Activated CD4-positive, alpha-beta T cell treated with anti-CD3 and anti-CD28 coated beads, Interleukin-2, amount 50 U/mL, for 4 hours (primary cell): Measurements from ENCODE around the gene TCF7L1.
"Not testable (repeated sequence)": the region's sequence is repeated elsewhere in the genome, so short reads cannot be mapped to it uniquely, and the experiment has no call there.

Experiments used
- DNase-seq, 2 experiments: peaks; one replicate each; pipeline ENCODE4 v3.0.0-alpha.2; 2020

Gene TCF7L1, protein sequence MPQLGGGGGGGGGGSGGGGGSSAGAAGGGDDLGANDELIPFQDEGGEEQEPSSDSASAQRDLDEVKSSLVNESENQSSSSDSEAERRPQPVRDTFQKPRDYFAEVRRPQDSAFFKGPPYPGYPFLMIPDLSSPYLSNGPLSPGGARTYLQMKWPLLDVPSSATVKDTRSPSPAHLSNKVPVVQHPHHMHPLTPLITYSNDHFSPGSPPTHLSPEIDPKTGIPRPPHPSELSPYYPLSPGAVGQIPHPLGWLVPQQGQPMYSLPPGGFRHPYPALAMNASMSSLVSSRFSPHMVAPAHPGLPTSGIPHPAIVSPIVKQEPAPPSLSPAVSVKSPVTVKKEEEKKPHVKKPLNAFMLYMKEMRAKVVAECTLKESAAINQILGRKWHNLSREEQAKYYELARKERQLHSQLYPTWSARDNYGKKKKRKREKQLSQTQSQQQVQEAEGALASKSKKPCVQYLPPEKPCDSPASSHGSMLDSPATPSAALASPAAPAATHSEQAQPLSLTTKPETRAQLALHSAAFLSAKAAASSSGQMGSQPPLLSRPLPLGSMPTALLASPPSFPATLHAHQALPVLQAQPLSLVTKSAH

GRCh38 chr2:85132834-85133637 lies at the start of gene TCF7L1:
TSS of gene TCF7L1 (plus strand) at chr2:85133392. CDS start at chr2:85133685, 293 bp downstream.
- DNase-seq: no peak

GRCh38 chr2:85085563-85085962 lies 47.6 kb upstream of the TCF7L1 start:
- DNase-seq: no peak

DNA sequence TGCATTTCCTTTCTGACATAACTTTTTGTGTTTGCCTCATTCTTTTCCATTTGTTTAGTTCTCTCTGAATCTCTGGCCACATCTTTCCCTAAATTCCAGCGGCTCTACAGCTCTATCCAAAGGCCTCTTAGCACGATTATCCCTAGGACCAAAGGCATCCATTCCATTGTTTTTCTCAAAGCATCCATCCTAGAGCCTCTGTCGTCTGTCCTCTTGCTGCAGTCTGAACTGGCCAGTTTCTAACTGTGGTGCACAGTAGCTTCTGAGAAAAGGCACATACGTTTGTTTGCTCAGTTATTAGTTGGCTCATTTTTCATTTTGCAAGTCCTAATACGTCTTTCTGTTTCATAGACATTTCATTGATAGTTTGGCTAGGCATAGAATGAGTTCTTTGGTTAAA lies 45.7 kb upstream of the TCF7L1 start:
- DNase-seq: no peak

GRCh38 chr2:85088921-85089320 lies 44.3 kb upstream of the TCF7L1 start:
- DNase-seq: no peak

GRCh38 chr2:85089585-85089984 lies 43.6 kb upstream of the TCF7L1 start:
- no peak for DNase-seq

GRCh38 chr2:85091838-85092237 lies 41.4 kb upstream of the TCF7L1 start:
- no peak for DNase-seq

GRCh38 chr2:85095094-85095493 lies 38.1 kb upstream of the TCF7L1 start:
- DNase-seq: no peak

GRCh38 chr2:85096616-85097015 lies 36.6 kb upstream of the TCF7L1 start:
- no peak for DNase-seq

DNA sequence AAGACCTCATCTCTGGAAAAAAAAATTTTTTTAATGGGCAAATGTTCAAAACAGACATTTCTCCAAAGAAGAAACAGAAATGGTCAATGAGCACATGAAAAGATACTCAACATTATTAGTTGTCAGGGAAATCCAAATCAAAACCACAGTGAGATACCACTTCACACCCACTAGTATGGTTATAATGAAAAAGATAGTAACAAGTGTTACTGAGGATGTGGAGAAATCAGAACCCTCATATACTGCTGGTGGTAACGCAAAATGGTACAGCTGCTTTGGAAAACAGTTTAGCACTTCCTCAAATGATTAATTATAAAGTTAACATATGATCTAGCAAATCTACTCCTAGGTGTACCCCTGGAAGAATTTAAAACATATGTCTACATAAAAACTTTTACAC lies 29.0 kb upstream of the TCF7L1 start:
- DNase-seq: no peak

GRCh38 chr2:85106489-85107180 lies 26.6 kb upstream of the TCF7L1 start:
- no peak for DNase-seq

DNA sequence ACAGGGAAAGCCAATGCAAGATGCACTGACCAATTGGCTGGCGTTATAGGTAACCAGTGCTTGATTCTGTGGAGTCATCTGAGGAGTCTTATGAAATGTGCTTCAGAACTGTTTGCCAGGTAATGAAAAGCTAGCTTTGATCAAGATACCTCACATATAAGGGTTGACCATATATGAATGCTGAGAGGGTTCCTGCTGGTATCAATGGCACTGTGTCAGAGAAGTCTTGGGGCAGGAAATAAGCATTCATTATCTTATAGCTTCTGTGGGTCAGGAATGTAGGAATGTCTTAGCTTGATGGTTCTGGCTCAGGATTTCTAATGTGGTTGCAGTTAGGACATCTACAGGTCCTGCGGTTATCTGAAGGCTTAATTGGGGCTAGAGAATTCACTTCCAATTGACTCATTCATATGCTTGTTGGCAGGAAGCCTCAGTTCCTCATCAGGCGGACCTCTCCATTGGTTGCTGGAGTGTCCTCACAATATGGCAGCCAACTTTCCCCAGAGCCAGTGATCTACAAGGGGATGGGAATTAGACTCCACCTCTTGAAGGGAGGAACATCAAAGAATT lies 22.1 kb upstream of the TCF7L1 start:
- DNase-seq: no peak

DNA sequence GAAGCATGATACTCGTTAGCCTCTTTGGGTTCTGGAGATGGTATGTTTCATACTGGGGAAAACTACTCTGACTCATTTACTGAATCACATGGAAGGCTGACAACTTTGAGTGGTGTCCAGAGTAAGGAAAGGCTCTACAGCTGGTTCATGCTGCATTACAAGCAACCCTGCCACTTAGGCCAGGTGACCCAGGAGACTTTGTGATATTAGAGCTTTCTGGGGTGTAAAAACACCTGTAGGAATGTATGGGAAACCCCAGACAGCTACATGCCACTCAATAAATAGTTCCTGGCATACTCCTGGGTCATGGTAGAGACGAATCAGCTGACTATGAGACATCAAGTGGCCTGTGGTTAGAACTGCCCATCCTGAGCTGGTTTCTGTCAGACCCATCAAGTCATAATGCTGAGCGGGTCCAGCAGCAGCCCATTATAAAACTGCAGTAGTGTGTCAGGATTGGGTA lies 21.3 kb upstream of the TCF7L1 start:
- DNase-seq: no peak

DNA sequence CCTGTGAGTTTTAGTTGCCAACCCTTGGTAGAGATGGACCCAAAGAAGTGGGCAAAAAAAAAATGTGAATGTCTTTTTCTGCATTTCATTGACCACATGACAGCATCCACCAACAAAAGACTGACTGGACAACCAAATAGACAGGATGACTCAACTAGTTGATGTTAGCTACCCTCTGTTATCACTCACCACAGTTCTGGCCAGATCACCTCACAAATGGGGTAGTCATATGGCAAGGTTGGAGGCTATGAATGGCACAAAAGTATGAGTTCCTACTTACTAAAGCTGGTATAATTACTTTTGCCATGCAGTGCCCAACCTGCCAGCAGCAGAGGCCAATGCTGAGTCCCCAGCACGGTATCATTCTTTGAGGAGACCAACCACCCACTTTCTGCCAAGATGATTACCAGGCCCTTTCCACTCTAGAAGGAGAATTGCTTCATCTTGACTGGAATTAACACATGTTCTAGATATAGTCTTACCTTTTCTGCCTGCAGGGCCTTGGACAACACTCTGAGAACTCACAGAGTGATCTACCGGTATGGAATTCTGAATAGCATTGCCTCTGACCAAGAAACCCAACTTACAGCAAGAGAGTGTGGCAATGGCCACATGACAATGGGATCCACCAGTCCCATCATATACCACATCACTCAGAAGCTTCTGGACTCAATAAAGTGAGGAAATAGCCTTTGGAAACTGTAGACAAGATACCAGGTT lies 20.1 kb upstream of the TCF7L1 start:
- DNase-seq: no peak

GRCh38 chr2:85114586-85115330 lies 18.4 kb upstream of the TCF7L1 start:
- DNase-seq: no peak

DNA sequence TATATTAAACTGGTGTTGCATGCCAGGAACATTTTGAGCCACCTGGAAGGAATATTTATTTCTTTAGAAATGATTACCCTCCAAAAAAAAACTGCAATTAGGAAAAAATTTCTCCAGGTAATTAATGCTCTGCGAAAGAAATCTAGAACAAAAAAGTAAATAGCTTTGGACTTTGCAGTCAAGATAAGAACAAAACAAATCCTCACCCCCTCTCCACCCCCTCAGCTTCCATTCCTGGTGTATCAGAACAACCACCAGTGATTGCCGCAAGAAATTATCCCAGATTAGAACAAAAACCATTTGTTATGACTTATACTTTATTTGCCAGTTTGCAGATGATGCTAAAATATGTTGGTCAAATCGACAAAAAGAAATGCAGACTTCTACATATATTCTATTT lies 17.0 kb upstream of the TCF7L1 start:
- DNase-seq: no peak

DNA sequence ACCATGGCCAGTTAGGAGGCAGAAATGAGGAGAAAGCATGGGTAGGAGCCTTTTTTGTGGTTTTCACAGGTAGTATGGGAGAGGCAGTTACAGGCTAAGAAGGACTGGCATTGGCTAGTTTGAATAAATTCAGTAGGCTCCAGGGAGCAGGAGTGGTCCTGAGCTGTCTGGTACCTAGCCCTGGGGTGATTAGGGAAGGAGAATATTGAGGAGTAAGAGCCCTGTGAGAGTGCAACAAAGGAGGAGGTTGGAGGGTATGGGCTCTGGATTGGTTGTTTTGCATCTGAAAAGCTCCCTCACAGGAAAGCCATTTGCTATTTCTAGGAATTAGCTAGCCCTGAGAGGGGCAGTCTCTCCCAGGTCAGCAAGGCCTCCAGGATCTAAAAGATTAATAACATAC lies 13.3 kb upstream of the TCF7L1 start:
- DNase-seq: no peak

DNA sequence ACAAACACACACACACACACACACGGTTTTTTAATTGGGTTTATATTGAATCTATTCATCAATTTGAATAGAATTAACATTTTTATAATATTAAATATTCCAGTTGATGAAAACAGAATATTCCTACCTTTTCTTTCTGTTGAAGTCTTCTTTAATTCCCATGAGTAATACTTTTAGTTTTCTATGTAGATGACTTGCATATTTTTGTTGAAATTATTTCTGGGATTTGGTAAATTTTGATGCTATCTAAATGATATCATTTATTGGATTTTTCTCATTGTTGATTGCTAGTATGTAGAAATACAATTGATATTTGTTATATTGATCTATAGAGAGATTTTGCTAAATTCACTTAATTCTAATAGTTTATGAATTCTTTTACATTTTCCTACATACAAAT lies 12.8 kb upstream of the TCF7L1 start:
- no peak for DNase-seq

DNA sequence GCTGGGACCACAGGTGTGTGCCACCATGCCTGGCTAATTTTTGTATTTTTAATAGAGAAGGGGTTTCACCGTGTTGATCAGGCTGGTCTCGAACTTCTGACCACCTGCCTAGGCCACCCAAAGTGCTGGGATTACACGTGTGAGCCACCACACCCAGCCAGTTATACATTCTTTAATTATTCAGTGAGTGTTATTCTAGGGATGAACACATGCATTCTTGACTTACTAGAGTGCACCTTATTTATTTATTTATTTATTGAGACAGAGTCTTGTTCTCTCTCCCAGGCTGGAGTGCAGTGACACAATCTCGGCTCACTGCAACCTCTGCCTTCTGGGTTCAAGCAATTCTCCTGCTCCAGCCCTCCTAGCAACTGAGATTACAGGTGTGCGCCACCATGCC lies 6.7 kb upstream of the TCF7L1 start:
- DNase-seq: not testable (repeated sequence)

- DNase-seq: no peak
These were observed 3.3 kb upstream of the TCF7L1 start for GRCh38 chr2:85129861-85130260.

DNA sequence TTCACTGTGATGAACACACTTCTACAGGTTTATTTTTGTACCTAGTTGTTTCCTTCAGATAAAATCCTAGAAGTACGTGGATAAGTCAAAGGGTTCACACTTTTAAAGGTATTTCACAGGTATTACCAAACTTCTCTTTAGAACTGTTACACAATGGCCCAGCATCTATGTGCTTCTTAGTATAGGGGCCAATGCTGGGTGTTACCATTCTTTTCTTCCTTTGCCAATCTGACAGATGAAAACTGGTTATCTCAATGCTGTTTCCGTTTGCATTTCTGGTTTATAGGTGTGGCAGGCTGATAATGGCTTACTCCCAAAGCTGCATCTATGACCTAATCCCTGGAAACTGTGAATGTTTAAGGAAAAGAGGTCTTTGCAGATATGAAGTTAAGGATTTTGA lies 2.8 kb upstream of the TCF7L1 start:
- DNase-seq: no peak

DNA sequence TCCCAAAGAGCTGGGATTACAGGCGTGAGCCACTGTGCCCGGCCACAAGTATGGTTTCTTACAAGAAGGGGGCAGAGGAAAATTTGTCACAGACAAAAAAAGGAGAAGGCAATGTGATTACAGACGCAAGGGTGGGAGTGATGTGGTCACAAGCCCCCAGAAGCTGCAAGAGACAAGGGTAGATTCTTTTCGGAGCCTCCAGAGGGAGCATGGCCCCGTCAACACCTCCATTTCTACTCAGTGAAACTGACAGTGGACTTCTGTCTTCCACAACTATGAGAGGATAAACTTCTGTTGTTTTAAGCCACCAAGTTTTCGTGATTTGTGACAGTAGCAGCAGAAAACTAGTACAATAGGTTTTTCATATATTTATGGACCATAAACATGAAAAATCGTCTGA lies 2.1 kb upstream of the TCF7L1 start:
- no peak for DNase-seq
